ENCODE results near the gene FER1L5.

DNA sequence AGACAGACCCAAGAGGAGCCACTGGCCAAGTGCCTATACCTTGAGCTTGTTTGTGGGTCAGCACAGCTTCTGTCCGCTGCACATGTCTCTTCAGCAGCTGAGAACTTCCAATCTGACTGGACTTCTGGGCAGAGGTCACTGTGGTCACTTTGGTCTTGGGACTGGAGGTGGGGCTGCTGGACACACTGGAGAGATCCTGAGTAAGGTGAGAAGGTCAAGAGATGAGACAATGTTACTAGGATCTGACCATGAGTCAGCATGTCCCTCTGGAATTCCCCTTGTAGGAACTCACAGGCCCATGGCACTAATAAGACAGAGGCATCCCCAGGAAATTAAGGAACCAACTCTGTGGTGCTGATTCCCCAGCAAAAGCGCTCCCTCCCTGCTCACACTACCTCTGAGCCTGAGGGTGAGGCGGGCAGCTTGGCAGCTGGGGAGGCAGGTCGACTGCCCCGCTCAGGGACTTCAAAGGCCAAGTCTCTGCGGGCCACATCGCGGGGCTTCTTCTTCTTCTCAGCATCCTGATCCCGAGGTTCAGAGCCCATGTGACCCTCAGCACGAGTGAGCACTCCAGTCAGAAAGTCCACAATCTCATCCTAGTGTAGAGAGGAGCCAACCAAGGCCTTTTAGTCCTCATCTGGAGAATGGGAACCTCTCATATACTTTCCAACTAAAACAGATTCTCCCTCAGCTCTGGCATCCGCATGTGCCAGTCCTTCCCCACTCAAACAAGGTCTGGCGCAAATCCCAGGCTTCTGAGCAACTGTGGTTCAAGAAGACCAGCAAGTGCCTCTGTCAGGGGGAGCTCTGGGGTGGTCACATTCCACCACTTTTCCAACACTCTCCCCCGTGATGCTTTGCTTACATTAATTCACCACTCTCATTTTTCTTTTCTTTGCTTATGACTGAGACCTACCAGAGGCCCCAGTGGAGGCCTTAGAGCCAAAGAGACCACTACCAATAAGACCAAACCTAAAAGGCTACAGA, 33.8 kb upstream of the FER1L5 start:
- TF ChIP-seq, protein P1, sequence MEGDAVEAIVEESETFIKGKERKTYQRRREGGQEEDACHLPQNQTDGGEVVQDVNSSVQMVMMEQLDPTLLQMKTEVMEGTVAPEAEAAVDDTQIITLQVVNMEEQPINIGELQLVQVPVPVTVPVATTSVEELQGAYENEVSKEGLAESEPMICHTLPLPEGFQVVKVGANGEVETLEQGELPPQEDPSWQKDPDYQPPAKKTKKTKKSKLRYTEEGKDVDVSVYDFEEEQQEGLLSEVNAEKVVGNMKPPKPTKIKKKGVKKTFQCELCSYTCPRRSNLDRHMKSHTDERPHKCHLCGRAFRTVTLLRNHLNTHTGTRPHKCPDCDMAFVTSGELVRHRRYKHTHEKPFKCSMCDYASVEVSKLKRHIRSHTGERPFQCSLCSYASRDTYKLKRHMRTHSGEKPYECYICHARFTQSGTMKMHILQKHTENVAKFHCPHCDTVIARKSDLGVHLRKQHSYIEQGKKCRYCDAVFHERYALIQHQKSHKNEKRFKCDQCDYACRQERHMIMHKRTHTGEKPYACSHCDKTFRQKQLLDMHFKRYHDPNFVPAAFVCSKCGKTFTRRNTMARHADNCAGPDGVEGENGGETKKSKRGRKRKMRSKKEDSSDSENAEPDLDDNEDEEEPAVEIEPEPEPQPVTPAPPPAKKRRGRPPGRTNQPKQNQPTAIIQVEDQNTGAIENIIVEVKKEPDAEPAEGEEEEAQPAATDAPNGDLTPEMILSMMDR (conservative IDR thresholded peaks at IDR 0.05; ENCODE audit: low read length), result no peak
- TF ChIP-seq EZH2phosphoT487 (IDR thresholded peaks at IDR 0.05; ENCODE audit: borderline replicate concordance, low read depth, low read length), result no peak
